Measurements from ENCODE around the gene LY6G5B.

DNA sequence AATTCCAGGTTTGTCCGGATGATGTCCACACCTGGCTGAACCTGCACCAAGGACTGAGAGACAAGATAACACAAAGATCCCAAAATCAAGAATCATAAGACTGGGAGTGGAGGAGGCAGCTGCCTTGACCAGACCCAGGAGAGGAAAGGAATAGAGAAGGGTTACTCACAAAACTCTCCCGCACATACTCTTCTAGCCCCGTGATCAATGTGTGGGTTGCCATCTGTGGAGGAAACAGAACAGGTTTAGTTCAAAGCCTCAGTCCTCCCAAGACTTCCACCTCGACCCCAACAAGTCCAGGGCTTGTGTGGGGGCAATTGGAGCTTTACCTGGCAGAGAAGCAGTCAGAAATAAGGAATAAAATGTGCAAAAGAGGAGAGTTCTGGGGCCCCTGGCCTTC is 28.4 kb upstream of the LY6G5B start:
- TF ChIP-seq, protein P1, sequence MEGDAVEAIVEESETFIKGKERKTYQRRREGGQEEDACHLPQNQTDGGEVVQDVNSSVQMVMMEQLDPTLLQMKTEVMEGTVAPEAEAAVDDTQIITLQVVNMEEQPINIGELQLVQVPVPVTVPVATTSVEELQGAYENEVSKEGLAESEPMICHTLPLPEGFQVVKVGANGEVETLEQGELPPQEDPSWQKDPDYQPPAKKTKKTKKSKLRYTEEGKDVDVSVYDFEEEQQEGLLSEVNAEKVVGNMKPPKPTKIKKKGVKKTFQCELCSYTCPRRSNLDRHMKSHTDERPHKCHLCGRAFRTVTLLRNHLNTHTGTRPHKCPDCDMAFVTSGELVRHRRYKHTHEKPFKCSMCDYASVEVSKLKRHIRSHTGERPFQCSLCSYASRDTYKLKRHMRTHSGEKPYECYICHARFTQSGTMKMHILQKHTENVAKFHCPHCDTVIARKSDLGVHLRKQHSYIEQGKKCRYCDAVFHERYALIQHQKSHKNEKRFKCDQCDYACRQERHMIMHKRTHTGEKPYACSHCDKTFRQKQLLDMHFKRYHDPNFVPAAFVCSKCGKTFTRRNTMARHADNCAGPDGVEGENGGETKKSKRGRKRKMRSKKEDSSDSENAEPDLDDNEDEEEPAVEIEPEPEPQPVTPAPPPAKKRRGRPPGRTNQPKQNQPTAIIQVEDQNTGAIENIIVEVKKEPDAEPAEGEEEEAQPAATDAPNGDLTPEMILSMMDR (IDR thresholded peaks at IDR 0.05; ENCODE audit: low read depth, low read length), result no peak
- no peak for TF ChIP-seq EZH2phosphoT487 (IDR thresholded peaks at IDR 0.05; ENCODE audit: low read depth)

Measured in OCI-LY3 (cell line).